Mesothelial cell of epicardium (in vitro differentiated cells): ENCODE results near the gene ZNF358. TPM values are rescaled to one million over a fixed set of nuclear protein-coding genes. Genes with fewer than 3 reads are reported as not detected.
"Not testable (repeated sequence)": the region's sequence is repeated elsewhere in the genome, so short reads cannot be mapped to it uniquely, and the experiment has no call there.

Source experiments
- DNase-seq, 2 experiments: peaks; one replicate each; pipeline ENCODE4 v3.0.0; 2021; ENCODE audit warnings: low spot score in 2 of 2; ENCODE audit not compliant: unreplicated experiment in 2 of 2
- H3K27ac Mint-ChIP-seq: 2 replicates; pipeline ENCODE4 v1.8.0; 2021; ENCODE audit warnings: mixed read lengths
- H3K27me3 Mint-ChIP-seq: 2 replicates; pipeline ENCODE4 v1.8.0; 2021; ENCODE audit warnings: low read depth, mixed read lengths
- H3K36me3 Mint-ChIP-seq: 2 replicates; pipeline ENCODE4 v1.8.0; 2021; ENCODE audit warnings: mixed read lengths
- H3K4me1 Mint-ChIP-seq: 2 replicates; pipeline ENCODE4 v1.8.0; 2021; ENCODE audit warnings: mixed read lengths
- H3K4me3 Mint-ChIP-seq: 2 replicates; pipeline ENCODE4 v1.8.0; 2021; ENCODE audit warnings: mild to moderate bottlenecking, moderate library complexity, mixed read lengths
- H3K9me3 Mint-ChIP-seq: 2 replicates; pipeline ENCODE4 v1.8.0; 2021; ENCODE audit warnings: mixed read lengths
- total RNA-seq: library from RNA; stranded (reverse); gene quantifications from 3 replicates; pipeline ENCODE4 v1.2.1, GENCODE V29; 2021
- TF ChIP-seq, protein P1 (sequence below): fragments of 200-600 bp; sonication (generic); IDR thresholded peaks from one replicate; pipeline ENCODE4 v1.5.0; 2021; ENCODE audit warnings: antibody characterized with exemption; ENCODE audit not compliant: unreplicated experiment

The ZNF358 gene
- total RNA-seq, 1 donor from 2014 or later, result 67.5 TPM

DNA sequence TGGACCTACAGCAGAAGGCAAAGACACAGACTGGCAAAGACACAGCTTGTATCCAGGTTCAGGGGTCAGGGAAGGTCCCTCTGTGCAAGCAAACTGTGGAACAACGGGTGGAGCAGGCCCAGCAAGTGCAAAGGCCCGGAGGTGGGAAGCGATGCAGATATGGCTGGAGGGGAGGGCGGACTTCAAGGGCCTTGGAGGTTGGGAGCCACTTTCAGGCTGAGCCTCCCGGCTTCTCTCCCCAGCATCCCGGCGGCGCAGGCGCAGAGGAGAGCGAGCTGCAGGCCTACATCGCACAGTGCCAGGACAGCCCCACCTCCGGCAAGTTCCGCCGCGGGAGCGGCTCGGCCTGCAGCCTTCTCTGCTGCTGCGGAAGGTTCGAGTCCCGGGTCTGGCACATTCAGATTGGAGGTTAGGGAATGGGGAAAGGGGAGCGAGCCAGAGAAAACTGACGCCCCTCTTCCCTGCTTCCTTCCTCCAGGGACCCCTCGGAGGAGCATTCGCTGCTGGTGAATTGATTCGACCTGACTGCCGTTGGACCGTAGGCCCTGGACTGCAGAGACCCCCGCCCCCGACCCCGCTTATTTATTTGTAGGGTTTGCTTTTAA, 17.5 kb downstream of the ZNF358 start:
- Mint-ChIP-seq H3K27me3 (no peaks in the 10 kb centered on the region), H3K9me3 (no peaks in the 10 kb centered on the region), H3K36me3 (peaks cover 8% of the 10 kb centered on the region), H3K27ac (peak overlapping the region; percentile 90), H3K4me3 (peak overlapping the region; percentile 94), H3K4me1 (peaks cover 7% of the 10 kb centered on the region)
- no peak for DNase-seq
- TF ChIP-seq, protein P1, sequence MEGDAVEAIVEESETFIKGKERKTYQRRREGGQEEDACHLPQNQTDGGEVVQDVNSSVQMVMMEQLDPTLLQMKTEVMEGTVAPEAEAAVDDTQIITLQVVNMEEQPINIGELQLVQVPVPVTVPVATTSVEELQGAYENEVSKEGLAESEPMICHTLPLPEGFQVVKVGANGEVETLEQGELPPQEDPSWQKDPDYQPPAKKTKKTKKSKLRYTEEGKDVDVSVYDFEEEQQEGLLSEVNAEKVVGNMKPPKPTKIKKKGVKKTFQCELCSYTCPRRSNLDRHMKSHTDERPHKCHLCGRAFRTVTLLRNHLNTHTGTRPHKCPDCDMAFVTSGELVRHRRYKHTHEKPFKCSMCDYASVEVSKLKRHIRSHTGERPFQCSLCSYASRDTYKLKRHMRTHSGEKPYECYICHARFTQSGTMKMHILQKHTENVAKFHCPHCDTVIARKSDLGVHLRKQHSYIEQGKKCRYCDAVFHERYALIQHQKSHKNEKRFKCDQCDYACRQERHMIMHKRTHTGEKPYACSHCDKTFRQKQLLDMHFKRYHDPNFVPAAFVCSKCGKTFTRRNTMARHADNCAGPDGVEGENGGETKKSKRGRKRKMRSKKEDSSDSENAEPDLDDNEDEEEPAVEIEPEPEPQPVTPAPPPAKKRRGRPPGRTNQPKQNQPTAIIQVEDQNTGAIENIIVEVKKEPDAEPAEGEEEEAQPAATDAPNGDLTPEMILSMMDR, result no peak

GRCh38 chr19:7533925-7534480, 18.1 kb downstream of the ZNF358 start:
- Mint-ChIP-seq H3K27ac (peak overlapping the region; percentile 98), H3K9me3 (no peaks in the 10 kb centered on the region), H3K36me3 (peaks cover 12% of the 10 kb centered on the region), H3K27me3 (no peaks in the 10 kb centered on the region), H3K4me3 (peak overlapping the region; percentile 94), H3K4me1 (peaks cover 7% of the 10 kb centered on the region)
- TF ChIP-seq, protein P1, result no peak
- DNase-seq, result peak in 1 of 2 experiments; percentile 72

- H3K4me1 Mint-ChIP-seq, result peaks cover 7% of the 10 kb centered on the region
- H3K36me3 Mint-ChIP-seq, result peaks cover 10% of the 10 kb centered on the region
- TF ChIP-seq, protein P1, result no peak
- no peaks in the 10 kb centered on the region for H3K27me3 Mint-ChIP-seq
- H3K27ac Mint-ChIP-seq, result peak overlapping the region; percentile 98
- H3K9me3 Mint-ChIP-seq, result no peaks in the 10 kb centered on the region
- peak overlapping the region; percentile 94 for H3K4me3 Mint-ChIP-seq
- DNase-seq, result peak in 1 of 2 experiments; percentile 69
These were observed 18.7 kb downstream of the ZNF358 start for GRCh38 chr19:7534531-7535046.

- Mint-ChIP-seq H3K27me3 (no peaks in the 10 kb centered on the region), H3K36me3 (peaks cover 11% of the 10 kb centered on the region), H3K4me1 (peaks cover 7% of the 10 kb centered on the region), H3K27ac (peak within 1 kb of the TSS; percentile 98), H3K9me3 (no peaks in the 10 kb centered on the region), H3K4me3 (peak within 1 kb of the TSS; percentile 94)
- TF ChIP-seq, protein P1, result no peak
- peak; percentile 95 to 96 for DNase-seq
These were observed 19.4 kb downstream of the ZNF358 start, which contains the start of gene PNPLA6 for GRCh38 chr19:7535047-7535997. Gene PNPLA6 (plus strand): TSS chr19:7535717. CDS start chr19:7535789, 72 bp downstream.

DNA sequence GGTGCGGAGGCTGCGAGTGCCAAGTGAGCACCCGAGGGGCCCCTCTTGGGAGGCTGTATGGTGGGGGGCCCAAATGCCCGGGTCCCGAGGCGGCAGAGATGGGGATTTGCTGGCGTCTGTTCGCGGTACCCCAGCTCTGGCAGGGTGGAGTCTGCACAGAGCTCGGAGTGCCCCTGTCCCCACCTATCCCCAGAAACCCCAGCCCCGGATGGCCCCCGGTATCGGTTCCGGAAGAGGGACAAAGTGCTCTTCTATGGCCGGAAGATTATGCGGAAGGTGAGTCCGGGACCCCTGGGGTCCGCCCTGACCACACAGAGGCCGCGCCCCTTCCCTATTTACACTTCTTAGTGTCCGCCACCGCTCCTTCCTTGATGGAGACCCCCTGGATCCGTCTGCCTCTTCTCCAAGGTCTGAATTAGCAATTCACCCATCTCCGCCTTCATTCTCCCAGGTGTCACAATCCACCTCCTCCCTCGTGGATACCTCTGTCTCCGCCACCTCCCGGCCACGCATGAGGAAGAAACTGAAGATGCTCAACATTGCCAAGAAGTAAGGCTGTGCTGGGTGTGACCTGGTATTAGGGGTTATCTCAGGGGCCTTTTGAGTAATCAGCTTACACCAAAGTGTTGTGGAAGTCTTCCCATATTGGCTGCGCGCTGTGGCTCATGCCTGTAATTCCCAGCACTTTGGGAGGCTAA, 20.2 kb downstream of the ZNF358 start:
- Mint-ChIP-seq H3K27ac (no peak overlapping the region), H3K9me3 (no peaks in the 10 kb centered on the region), H3K4me3 (peak overlapping the region; percentile 94), H3K36me3 (peaks cover 11% of the 10 kb centered on the region), H3K4me1 (peaks cover 7% of the 10 kb centered on the region), H3K27me3 (no peaks in the 10 kb centered on the region)
- TF ChIP-seq, protein P1, result no peak
- no peak for DNase-seq

GRCh38 chr19:7538990-7539389, 23.1 kb downstream of the ZNF358 start:
- H3K36me3 Mint-ChIP-seq, result peaks cover 25% of the 10 kb centered on the region
- H3K27me3 Mint-ChIP-seq, H3K9me3 Mint-ChIP-seq, H3K4me1 Mint-ChIP-seq, DNase-seq, H3K4me3 Mint-ChIP-seq, H3K27ac Mint-ChIP-seq: not testable (repeated sequence)
